Neural progenitor cell (in vitro differentiated cells): ENCODE data around the gene ACKR4. TPM values are rescaled to one million over a fixed set of nuclear protein-coding genes. Genes with fewer than 3 reads are reported as not detected.

Experiments used
- DNase-seq: peaks from one replicate; pipeline ENCODE4 v3.0.0-alpha.2; 2016; ENCODE audit warnings: low spot score
- H2AFZ ChIP-seq: fragments of 200-600 bp; sonication (generic); replicated peaks from 2 replicates; pipeline ENCODE4 v1.6.1; 2016; ENCODE audit warnings: antibody characterized with exemption
- H3F3A ChIP-seq: fragments of 200-600 bp; sonication (generic); 2 replicates; pipeline ENCODE4 v1.6.1; 2016; ENCODE audit warnings: antibody characterized with exemption, low read depth
- H3K27ac ChIP-seq: fragments of 200-600 bp; sonication (generic); 2 replicates; pipeline ENCODE4 v1.5.1; 2016; ENCODE audit warnings: mild to moderate bottlenecking
- H3K27me3 ChIP-seq: fragments of 200-600 bp; sonication (generic); 2 replicates; pipeline ENCODE4 v1.6.1; 2016; ENCODE audit warnings: mild to moderate bottlenecking, moderate library complexity
- H3K36me3 ChIP-seq: fragments of 200-600 bp; sonication (generic); 2 replicates; pipeline ENCODE4 v1.5.1; 2016
- H3K4me1 ChIP-seq: fragments of 200-600 bp; sonication (generic); 2 replicates; pipeline ENCODE4 v1.6.1; 2016; ENCODE audit warnings: mixed run types
- H3K4me2 ChIP-seq: fragments of 200-600 bp; sonication (generic); 2 replicates; pipeline ENCODE4 v1.6.1; 2016
- H3K4me3 ChIP-seq: fragments of 200-600 bp; sonication (generic); 2 replicates; pipeline ENCODE4 v1.5.1; 2016
- H3K79me2 ChIP-seq: fragments of 200-600 bp; sonication (generic); 2 replicates; pipeline ENCODE4 v1.6.1; 2016; ENCODE audit warnings: low read depth
- H3K9ac ChIP-seq: fragments of 200-600 bp; sonication (generic); 2 replicates; pipeline ENCODE4 v1.6.1; 2016
- H3K9me3 ChIP-seq: fragments of 200-600 bp; sonication (generic); 2 replicates; pipeline ENCODE4 v1.5.1; 2016; ENCODE audit warnings: low read depth
- H4K20me1 ChIP-seq: fragments of 200-600 bp; sonication (generic); 2 replicates; pipeline ENCODE4 v1.6.1; 2016; ENCODE audit warnings: low read depth
- H3K27ac Mint-ChIP-seq: 3 replicates; pipeline ENCODE4 v1.8.0; 2021; ENCODE audit warnings: mixed read lengths
- H3K27me3 Mint-ChIP-seq: 2 replicates; pipeline ENCODE4 v1.8.0; 2022; ENCODE audit warnings: low read depth, mild to moderate bottlenecking, inconsistent platforms, moderate library complexity, mixed read lengths; ENCODE audit not compliant: insufficient read depth
- H3K36me3 Mint-ChIP-seq: 3 replicates; pipeline ENCODE4 v1.8.0; 2021; ENCODE audit warnings: mixed read lengths
- H3K4me1 Mint-ChIP-seq: 3 replicates; pipeline ENCODE4 v1.8.0; 2021; ENCODE audit warnings: mixed read lengths
- H3K4me3 Mint-ChIP-seq: 3 replicates; pipeline ENCODE4 v1.8.0; 2021; ENCODE audit warnings: mild to moderate bottlenecking, moderate library complexity, mixed read lengths
- H3K9me3 Mint-ChIP-seq: 3 replicates; pipeline ENCODE4 v1.8.0; 2020; ENCODE audit warnings: mixed read lengths
- EZH2 ChIP-seq: fragments of 200-600 bp; sonication (generic); IDR thresholded peaks from 2 replicates; pipeline ENCODE4 v1.6.1; 2017; ENCODE audit warnings: antibody characterized with exemption, mild to moderate bottlenecking, moderate library complexity
- EZH2phosphoT487 ChIP-seq: fragments of 200-600 bp; sonication (generic); IDR thresholded peaks from 2 replicates; pipeline ENCODE4 v1.6.1; 2017; ENCODE audit warnings: antibody characterized with exemption
- total RNA-seq: library from RNA; depleted of rRNA; stranded (reverse); fragments of >200 nt; gene quantifications from 2 replicates; pipeline ENCODE4 v1.2.3, GENCODE V29; 2015; ENCODE audit warnings: low replicate concordance
- TF ChIP-seq, protein P1 (sequence below): fragments of 200-600 bp; sonication (generic); IDR thresholded peaks from 2 replicates; pipeline ENCODE4 v1.5.1; 2017; ENCODE audit warnings: antibody characterized with exemption, mild to moderate bottlenecking

ACKR4 gene
- total RNA-seq, 1 donor from 2014 or later: not detected

DNA sequence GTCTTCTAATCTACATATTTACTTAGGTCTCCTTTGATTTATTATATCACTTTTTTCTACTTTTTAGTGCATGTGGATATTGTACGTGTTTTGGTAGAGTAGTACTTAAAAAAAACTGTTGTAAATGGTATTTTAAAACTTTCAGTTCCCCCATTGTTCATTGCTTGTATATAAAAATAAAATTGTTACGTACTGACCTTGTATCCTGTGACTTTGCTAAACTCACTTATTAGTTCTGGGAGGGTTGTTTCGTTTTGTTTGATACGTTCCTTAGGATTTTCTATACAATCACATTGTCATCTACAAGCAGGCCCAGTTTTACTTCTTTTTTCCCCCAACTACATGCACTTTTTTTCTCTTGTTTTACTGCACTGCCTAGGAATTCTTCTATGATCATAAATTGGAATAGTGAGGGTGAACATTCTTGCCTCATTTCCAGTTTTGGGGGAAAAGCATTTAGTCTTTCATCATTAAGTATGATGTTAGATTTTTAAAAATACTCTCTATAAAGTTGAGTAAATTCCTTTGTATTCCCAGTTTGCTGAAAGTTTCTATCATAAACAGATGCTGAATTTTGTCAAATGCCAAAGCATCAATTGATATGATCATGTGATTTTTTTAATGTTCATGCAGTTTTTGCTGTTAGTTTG lies 33.5 kb upstream of the ACKR4 start:
- Histone ChIP-seq H2AFZ (no peak overlapping the region), H3K9ac (no peak overlapping the region), H3K4me2 (no peak overlapping the region), H3K36me3 (no peaks in the 10 kb centered on the region), H3K27ac (no peak overlapping the region), H3F3A (no peaks in the 10 kb centered on the region), H3K27me3 (no peaks in the 10 kb centered on the region), H3K9me3 (no peaks in the 10 kb centered on the region), H3K79me2 (no peaks in the 10 kb centered on the region), H4K20me1 (no peaks in the 10 kb centered on the region), H3K4me3 (no peak overlapping the region), H3K4me1 (peaks cover 8% of the 10 kb centered on the region)
- H3K27me3 Mint-ChIP-seq: no peaks in the 10 kb centered on the region
- H3K36me3 Mint-ChIP-seq: peaks cover 2% of the 10 kb centered on the region
- TF ChIP-seq EZH2: no peak
- TF ChIP-seq EZH2phosphoT487: no peak
- TF ChIP-seq, protein P1, sequence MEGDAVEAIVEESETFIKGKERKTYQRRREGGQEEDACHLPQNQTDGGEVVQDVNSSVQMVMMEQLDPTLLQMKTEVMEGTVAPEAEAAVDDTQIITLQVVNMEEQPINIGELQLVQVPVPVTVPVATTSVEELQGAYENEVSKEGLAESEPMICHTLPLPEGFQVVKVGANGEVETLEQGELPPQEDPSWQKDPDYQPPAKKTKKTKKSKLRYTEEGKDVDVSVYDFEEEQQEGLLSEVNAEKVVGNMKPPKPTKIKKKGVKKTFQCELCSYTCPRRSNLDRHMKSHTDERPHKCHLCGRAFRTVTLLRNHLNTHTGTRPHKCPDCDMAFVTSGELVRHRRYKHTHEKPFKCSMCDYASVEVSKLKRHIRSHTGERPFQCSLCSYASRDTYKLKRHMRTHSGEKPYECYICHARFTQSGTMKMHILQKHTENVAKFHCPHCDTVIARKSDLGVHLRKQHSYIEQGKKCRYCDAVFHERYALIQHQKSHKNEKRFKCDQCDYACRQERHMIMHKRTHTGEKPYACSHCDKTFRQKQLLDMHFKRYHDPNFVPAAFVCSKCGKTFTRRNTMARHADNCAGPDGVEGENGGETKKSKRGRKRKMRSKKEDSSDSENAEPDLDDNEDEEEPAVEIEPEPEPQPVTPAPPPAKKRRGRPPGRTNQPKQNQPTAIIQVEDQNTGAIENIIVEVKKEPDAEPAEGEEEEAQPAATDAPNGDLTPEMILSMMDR: no peak
- H3K27ac Mint-ChIP-seq: no peak overlapping the region
- H3K4me1 Mint-ChIP-seq: peaks cover 4% of the 10 kb centered on the region
- H3K9me3 Mint-ChIP-seq: no peaks in the 10 kb centered on the region
- no peak for DNase-seq
- H3K4me3 Mint-ChIP-seq: no peak overlapping the region

DNA sequence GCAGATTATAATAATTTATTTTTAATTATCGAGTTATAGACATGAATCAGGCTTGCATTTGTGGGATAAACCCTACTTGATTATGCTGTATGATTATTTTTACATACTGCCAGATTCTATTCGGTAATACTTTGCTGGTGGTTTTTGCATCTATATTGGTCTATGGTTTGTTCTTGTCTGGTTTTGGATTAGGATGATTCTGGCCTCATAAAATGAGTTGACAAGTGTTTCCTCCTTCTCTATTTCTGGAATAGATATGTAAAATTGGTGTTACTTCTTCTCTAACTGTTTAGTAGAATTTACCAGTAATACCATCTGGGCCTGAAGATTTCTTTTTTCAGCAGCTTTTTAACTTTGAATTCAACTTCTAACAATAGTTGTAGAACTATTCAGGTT lies 33.0 kb upstream of the ACKR4 start:
- peaks cover 8% of the 10 kb centered on the region for H3K4me1 ChIP-seq
- no peaks in the 10 kb centered on the region for H3K36me3 ChIP-seq
- DNase-seq: no peak
- H3K27me3 Mint-ChIP-seq: no peaks in the 10 kb centered on the region
- no peak overlapping the region for H3K4me3 ChIP-seq
- H3F3A ChIP-seq: no peaks in the 10 kb centered on the region
- no peak overlapping the region for H3K9ac ChIP-seq
- TF ChIP-seq, protein P1: no peak
- TF ChIP-seq EZH2phosphoT487 (no peak), EZH2 (no peak)
- no peaks in the 10 kb centered on the region for H3K79me2 ChIP-seq
- H3K36me3 Mint-ChIP-seq: peaks cover 2% of the 10 kb centered on the region
- H3K4me2 ChIP-seq: no peak overlapping the region
- H3K27ac Mint-ChIP-seq: no peak overlapping the region
- no peaks in the 10 kb centered on the region for H3K27me3 ChIP-seq
- H3K4me1 Mint-ChIP-seq: peaks cover 4% of the 10 kb centered on the region
- H3K27ac ChIP-seq: no peak overlapping the region
- H3K9me3 ChIP-seq: no peaks in the 10 kb centered on the region
- H3K4me3 Mint-ChIP-seq: no peak overlapping the region
- H4K20me1 ChIP-seq: no peaks in the 10 kb centered on the region
- no peak overlapping the region for H2AFZ ChIP-seq
- H3K9me3 Mint-ChIP-seq: no peaks in the 10 kb centered on the region

DNA sequence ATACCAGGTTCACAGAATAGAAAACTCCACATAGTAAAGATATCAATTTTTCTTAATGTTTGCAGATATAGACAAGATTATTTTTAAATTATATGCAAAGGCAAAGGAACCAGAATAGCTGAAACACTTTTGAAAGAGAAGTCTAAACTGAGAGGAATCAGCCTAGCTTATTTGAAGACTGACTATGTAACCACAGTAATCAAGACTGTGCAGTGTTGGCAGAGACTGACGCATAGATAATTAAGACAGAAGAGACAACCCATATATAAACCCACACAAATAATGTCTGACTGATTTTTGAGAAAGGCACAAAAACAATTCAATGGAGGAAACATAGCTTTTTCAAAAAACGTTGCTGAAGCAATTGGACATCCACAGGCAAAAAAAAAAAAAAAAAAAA lies 28.6 kb upstream of the ACKR4 start:
- no peaks in the 10 kb centered on the region for H3K27me3 ChIP-seq
- H3F3A ChIP-seq: no peaks in the 10 kb centered on the region
- no peak overlapping the region for H3K27ac ChIP-seq
- no peak overlapping the region for H3K9ac ChIP-seq
- peaks cover 3% of the 10 kb centered on the region for H3K9me3 Mint-ChIP-seq
- no peaks in the 10 kb centered on the region for H3K4me1 ChIP-seq
- peaks cover 19% of the 10 kb centered on the region for H3K36me3 Mint-ChIP-seq
- H3K4me3 ChIP-seq: no peak overlapping the region
- no peaks in the 10 kb centered on the region for H3K4me1 Mint-ChIP-seq
- TF ChIP-seq, protein P1: no peak
- TF ChIP-seq EZH2phosphoT487: no peak
- no peak for TF ChIP-seq EZH2
- no peak overlapping the region for H3K4me2 ChIP-seq
- no peak overlapping the region for H3K27ac Mint-ChIP-seq
- no peaks in the 10 kb centered on the region for H3K79me2 ChIP-seq
- no peak for DNase-seq
- no peaks in the 10 kb centered on the region for H3K9me3 ChIP-seq
- no peaks in the 10 kb centered on the region for H3K27me3 Mint-ChIP-seq
- no peaks in the 10 kb centered on the region for H4K20me1 ChIP-seq
- H3K36me3 ChIP-seq: no peaks in the 10 kb centered on the region
- no peak overlapping the region for H3K4me3 Mint-ChIP-seq
- H2AFZ ChIP-seq: no peak overlapping the region
